Measurements from ENCODE around the gene ATP1A1.

Gene ATP1A1

DNA sequence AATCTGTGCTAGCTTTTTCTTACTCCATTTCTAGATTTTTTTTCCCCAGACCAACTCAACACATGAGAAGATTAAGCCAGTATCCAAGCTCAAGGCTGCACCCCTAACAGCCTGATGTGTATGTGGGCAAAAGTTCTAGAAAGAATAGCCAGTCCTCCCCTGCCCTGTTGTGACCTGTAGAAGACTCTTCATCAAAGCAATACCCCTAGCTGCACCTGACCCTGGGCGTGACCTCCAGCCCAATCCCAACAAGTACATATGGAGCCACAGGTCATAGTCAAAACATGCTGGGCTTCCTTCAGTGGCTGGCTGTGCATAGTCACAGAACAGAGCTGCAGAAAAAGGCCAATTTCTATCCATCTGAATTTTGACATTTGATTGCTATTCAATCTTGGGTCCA lies 72.5 kb downstream of the ATP1A1 start:
- no peak for DNase-seq

DNA sequence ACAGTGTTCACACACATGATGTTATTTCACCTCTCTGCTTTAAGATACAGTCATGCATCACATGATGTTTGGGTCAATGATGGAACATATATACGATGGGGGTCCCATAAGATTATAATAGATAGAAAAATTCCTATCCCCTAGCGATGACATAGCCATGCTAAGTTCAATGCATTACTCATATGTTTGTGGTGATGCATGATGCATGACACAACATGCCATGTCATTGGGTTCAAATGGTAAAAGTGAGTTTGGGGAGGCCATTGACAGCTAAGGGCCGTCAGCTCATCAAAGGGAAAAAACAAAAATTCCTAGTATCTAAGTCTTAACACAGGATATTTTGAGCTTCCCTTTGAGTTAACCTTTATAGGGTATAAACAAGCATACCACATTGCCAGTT lies 73.6 kb downstream of the ATP1A1 start:
- no peak for DNase-seq

DNA sequence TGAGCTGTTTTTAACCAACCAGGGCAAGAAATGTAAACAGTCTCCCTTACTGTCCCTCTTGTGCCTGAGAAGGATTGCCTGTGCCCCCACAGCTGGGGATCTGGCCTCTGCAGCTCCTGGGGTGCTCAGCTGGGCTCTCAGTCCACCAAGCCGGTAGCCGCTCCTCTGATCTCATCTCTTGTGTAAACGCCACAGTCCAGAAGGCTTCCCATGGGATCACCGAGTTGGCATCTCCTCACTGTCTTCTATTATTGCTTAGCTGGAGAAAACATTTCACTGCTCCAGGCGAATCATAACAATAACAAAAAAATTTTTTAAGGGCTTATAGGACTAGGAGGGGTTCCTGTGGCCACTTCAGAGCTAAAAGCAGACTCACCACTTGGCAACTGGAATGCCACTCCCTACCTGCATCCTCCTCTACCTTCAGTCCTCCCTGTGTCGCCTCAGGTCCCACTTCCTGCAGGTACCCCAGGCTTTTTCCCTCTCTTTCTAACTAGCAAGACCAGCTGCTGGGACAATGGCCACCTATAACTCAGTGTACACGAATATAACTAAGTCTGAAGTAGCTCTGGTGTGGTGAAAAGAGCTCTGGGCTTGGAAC lies 75.8 kb downstream of the ATP1A1 start:
- DNase-seq: no peak

DNA sequence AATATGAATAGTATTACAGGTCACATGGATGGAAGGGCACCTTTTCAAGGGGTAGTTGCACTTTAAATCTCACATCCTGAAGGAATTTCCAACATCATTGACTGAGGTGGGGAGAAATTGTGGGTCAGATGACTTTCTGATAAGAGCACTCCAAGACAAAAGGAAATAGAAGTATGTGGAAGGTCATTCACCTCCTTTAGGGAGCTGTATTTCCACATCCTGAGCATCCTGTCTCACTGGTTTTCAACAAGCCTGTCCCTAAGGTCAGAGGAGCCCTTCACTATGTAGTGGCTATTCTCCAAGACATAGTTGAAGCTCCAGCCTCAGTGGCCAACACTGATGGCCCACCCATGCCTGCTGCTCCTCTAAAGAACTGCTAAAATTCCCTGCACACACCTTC lies 76.5 kb downstream of the ATP1A1 start:
- no peak for DNase-seq

DNA sequence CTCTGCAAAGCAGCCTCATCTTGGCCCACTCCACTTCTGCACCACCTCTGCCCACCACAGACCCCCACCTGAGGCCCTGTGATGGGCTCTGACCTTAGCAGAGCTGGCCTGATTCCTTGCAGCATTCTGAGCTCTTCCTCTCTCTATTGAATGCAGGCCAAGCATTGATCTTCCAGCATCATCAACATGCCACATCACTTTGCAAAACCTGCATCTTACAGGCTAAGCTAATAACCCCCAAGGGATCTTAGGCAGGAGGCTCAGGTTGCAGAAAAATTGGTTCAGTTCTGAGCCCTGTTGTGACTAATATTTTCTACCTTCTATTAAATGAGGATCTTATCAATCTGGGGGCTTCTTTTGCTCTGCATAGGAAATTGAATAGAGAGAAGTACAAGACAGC lies 78.7 kb downstream of the ATP1A1 start:
- no peak for DNase-seq

DNA sequence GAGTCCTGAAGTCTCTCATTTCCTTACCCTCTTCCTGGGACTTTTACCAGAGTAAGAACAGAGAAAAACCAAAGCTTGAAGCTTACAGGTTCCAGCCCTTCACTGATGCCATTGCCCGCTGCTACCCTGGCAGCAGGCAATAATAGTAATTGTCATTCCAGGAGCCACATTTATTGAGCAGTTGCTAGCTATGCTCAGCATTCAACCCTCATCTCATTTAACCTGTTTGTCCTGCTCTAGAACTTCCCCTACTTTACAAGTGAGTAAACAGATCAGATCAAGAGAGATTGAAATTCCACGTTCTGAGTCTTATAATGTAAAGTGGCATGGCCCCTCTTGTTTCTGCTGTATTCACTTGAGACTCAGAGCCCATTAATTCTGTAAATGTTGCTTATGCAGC lies 80.4 kb downstream of the ATP1A1 start:
- no peak for DNase-seq

DNA sequence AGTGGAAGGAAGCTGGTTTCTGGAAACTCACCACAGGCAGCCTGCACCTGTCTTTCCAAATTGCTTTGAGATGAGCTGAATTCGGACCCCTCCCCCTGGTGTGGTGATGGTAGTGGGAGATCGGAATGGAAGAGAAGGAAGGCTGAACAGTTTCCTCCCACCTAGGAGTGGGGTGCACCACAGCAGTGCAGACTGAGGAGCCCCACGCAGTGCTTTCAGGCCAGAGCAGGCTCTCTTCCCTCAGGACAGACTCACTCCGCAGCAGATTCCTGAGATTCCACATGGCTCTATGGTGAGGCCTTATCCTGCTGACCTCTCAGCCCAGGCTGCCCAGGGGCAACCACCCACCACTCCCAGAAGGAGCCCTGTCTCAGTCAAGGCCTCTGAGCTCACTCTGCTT lies 80.9 kb downstream of the ATP1A1 start:
- DNase-seq: no peak
